Left ventricle myocardium inferior (tissue), 1 donor: ENCODE measurements around the gene SERTAD3. TPM values are rescaled to one million over a fixed set of nuclear protein-coding genes. Genes with fewer than 3 reads are reported as not detected.
"Not testable (repeated sequence)": the region's sequence is repeated elsewhere in the genome, so short reads cannot be mapped to it uniquely, and the experiment has no call there.

Source experiments
- DNase-seq: peaks from one replicate; pipeline ENCODE4 v3.0.0-alpha.2; 2020
- H3K27ac ChIP-seq: fragments of 200-600 bp; replicated peaks from 2 replicates; pipeline ENCODE4 v1.8.0; 2021
- H3K27me3 ChIP-seq: fragments of 200-600 bp; 2 replicates; pipeline ENCODE4 v1.8.0; 2021; ENCODE audit warnings: low read depth
- H3K36me3 ChIP-seq: fragments of 200-600 bp; 2 replicates; pipeline ENCODE4 v1.8.0; 2021
- H3K4me1 ChIP-seq: fragments of 200-600 bp; 2 replicates; pipeline ENCODE4 v1.8.0; 2021
- H3K4me3 ChIP-seq: fragments of 200-600 bp; 2 replicates; pipeline ENCODE4 v1.8.0; 2021; ENCODE audit warnings: mild to moderate bottlenecking, moderate library complexity
- H3K9me3 ChIP-seq: fragments of 200-600 bp; replicated peaks from 2 replicates; pipeline ENCODE4 v1.8.0; 2021
- intact Hi-C: fragments of 100-400 bp; cut with micrococcal nuclease; formaldehyde crosslinking; loops from one replicate; pipeline ENCODE4 v1.11.0; 2022
- total RNA-seq: library from RNA; stranded (reverse); fragmentation: NEBNext Ultra II Directional; extraction: Animal tissue kit (Norgen Biotek cat#: 25700); gene quantifications from one replicate; pipeline ENCODE4 v1.2.1, GENCODE V29; 2021
- TF ChIP-seq, protein P1 (sequence below): fragments of 200-600 bp; IDR thresholded peaks from 2 replicates; pipeline ENCODE4 v1.8.0; 2021; ENCODE audit warnings: antibody characterized with exemption, mild to moderate bottlenecking, borderline replicate concordance
- donor health status: DM: no; HTN: yes; CAD: no; lungs with severe emphysema.

Gene SERTAD3
- total RNA-seq, 1 donor from 2014 or later = 16.2 TPM

DNA sequence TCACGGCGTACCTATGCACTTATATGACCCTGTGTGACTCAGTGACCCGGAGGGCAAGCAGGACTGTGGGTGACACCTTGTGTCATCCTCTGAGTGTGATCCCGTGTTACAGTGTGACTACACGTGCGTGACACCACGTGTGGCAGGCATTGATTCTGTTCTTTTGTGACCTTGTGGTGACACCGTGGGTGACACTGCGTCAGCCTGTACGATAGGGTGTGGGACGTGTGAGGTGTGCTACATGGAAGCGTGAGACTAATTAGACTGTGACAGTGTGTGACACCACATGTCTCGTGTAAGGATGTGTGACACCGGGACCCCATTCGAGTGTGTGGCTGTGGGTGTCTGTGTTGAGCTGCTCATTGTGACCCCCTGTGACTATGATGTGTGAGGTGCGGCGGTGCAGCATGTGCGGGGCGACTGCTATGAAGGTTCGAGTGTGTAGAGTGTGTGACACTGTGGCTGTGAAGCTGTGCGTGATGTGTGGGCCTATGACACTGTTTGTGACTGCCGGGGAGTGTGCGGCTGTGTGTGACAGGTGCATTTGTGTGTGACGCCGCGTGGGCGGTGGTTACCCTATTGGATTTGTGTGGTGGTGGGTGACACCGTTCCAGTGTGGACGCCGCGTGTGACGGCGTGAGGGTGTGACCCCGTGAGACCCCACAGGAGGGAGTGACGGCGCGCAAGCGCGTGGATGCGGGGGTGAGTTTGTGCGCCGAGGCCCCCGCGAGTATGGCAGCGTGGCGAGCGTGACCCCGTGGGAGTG, 22.3 kb upstream of the SERTAD3 start:
- H3K9me3 ChIP-seq = no peaks in the 10 kb centered on the region
- DNase-seq = no peak
- H3K27ac ChIP-seq = peak overlapping the region; percentile 84
- TF ChIP-seq, protein P1, sequence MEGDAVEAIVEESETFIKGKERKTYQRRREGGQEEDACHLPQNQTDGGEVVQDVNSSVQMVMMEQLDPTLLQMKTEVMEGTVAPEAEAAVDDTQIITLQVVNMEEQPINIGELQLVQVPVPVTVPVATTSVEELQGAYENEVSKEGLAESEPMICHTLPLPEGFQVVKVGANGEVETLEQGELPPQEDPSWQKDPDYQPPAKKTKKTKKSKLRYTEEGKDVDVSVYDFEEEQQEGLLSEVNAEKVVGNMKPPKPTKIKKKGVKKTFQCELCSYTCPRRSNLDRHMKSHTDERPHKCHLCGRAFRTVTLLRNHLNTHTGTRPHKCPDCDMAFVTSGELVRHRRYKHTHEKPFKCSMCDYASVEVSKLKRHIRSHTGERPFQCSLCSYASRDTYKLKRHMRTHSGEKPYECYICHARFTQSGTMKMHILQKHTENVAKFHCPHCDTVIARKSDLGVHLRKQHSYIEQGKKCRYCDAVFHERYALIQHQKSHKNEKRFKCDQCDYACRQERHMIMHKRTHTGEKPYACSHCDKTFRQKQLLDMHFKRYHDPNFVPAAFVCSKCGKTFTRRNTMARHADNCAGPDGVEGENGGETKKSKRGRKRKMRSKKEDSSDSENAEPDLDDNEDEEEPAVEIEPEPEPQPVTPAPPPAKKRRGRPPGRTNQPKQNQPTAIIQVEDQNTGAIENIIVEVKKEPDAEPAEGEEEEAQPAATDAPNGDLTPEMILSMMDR = no peak
- peaks cover 5% of the 10 kb centered on the region for H3K27me3 ChIP-seq
- H3K36me3 ChIP-seq = no peaks in the 10 kb centered on the region
- H3K4me1 ChIP-seq = peaks cover 37% of the 10 kb centered on the region
- peak overlapping the region; percentile 75 for H3K4me3 ChIP-seq
- intact Hi-C loops = no loop called here

DNA sequence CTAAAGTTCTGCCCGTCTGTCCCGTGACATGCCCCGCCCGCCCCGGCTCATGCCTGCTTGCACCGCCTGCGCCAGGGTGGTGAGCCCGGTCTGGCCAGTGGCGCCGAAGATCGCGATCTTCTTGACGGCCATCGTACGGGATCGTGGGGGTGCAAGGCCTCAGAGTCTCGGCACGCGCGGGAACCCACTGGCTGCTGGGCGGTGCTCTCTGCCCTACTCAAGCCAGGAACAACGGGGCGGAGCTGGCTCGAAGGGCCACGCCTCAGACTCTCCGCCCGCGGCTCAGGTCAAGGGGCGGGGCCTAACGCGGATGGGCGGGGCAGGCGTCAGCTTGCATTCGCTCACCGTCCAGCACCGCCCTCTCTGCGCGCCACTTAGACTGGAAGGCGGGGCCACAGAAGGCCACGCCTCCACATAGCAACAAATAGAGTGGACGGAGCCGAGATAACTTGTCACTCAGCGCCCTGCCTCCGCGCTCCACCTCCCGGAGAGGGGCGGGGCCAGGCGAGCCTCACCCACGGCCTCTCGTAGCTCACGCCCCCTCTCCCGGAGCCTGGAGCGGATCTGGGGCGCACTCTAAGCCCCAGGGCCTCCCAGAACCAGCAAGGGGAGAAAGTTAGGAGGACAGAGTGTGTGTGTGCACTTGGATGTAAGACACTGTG, 21.6 kb upstream of the SERTAD3 start, which contains the start of gene BLVRB:
Gene BLVRB, minus strand, starts transcription at position 189 of the 662 bp plus-strand sequence. Its CDS starts 57 bp downstream, at position 132.
- Histone ChIP-seq H3K9me3 (no peaks in the 10 kb centered on the region), H3K36me3 (no peaks in the 10 kb centered on the region), H3K27me3 (peaks cover 5% of the 10 kb centered on the region), H3K4me3 (peak within 1 kb of the TSS; percentile 75), H3K4me1 (peaks cover 44% of the 10 kb centered on the region), H3K27ac (peak within 1 kb of the TSS; percentile 89)
- TF ChIP-seq, protein P1 = no peak
- intact Hi-C loops = no loop called here
- peak; percentile 100 for DNase-seq

DNA sequence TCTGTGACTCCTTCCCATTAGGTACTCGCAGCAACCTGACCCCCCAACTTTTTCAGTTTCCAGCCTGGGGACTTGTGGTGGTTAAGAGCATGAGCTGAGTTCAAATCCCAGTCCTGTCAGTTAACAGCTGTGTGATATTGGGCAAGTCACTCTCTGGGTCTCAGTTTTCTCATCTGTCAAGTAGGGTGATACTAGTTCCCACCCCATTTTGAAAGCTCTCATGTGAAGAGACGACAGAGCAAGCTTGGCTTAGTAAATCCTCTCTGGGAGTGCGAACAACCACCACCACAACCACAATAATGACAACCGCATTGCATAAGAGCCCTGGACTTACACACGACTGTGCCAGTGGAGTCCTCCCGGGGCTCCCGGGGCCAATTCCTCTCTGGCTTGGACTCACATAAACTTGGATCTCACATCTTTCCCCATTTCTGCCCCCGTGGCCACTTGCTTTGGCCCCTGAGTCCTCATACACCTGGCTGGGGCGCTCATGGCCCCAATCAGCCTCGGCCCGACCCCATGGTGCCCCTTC, 21.0 kb upstream of the SERTAD3 start:
- H3K36me3 ChIP-seq = no peaks in the 10 kb centered on the region
- intact Hi-C loops = no loop called here
- no peaks in the 10 kb centered on the region for H3K9me3 ChIP-seq
- peaks cover 46% of the 10 kb centered on the region for H3K4me1 ChIP-seq
- DNase-seq = no peak
- TF ChIP-seq, protein P1 = no peak
- peak overlapping the region; percentile 75 for H3K4me3 ChIP-seq
- peak overlapping the region; percentile 89 for H3K27ac ChIP-seq
- peaks cover 5% of the 10 kb centered on the region for H3K27me3 ChIP-seq

DNA sequence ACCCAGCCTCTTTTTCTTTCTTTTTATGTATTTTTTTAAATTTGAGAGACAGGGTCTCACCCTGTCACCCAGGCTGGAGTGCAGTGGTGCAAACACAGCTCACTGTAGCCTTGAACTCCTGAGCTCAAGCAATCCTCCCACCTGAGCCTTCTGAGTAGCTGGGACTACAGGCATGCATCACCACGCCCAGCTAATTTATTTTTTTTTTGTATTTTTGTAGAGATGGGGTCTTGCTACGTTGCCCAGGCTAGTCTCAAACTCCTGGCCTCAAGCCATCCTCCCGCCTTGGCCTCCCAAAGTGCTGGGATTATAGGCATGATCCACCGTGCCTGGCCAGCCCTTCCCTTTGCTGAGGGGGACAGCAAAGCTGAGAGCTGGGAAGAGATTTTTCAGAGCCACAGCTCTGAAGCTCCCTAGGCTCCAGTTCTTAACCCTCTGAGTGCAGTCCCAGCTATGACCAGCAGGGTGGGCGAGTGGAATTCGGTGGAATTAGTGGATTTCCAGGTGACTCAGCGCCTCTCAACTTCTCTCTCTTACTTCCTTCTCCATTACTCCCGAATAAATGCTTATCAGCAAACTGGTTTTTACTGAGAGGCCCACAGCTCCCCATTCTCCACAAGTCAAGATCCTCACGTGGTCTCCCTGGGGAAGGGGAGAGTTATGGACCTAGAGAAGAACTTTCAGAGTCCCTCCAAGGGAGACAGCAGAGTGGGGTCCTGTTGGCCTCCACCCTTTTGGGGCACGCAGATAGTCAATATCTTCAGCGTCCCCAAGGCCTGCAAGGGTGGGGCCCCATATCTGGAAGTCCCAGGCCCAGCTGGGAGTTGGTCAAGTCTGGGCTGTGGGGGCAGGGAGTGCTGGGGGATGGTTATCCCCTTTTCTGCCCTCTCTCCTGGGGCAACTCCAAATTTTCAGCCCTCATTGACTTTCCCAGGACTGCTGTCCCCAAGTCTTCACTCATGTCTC, 20.2 kb upstream of the SERTAD3 start:
- Histone ChIP-seq H3K27ac (peak overlapping the region; percentile 89), H3K4me1 (peaks cover 46% of the 10 kb centered on the region), H3K36me3 (no peaks in the 10 kb centered on the region), H3K4me3 (peak overlapping the region; percentile 75), H3K9me3 (no peaks in the 10 kb centered on the region), H3K27me3 (peaks cover 5% of the 10 kb centered on the region)
- DNase-seq = peak; percentile 78
- TF ChIP-seq, protein P1 = peak; percentile 84
- intact Hi-C loops = no loop called here

DNA sequence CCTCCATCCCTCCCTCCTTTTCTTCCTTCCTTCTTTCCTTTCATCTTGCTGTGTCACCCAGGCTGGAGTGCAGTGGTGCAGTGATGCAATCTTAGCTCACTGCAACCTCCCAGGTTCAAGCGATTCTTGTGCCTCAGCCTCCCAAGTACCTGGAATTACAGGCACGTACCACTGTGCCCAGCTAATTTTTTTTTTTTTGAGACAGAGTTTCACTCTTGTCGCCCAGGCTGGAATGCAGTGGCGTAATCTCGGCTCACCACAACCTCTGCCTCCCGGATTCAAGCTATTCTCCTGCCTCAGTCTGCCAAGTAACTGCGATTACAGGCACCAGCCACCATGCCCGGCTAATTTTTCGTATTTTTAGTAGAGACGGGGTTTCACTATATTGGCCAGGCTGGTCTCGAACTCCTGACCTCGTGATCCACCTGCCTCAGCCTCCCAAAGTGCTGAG, 19.5 kb upstream of the SERTAD3 start:
- H3K4me3 ChIP-seq = peak overlapping the region; percentile 75
- H3K27ac ChIP-seq = peak overlapping the region; percentile 89
- H3K4me1 ChIP-seq = peaks cover 46% of the 10 kb centered on the region
- intact Hi-C loops, H3K27me3 ChIP-seq, H3K9me3 ChIP-seq, DNase-seq, H3K36me3 ChIP-seq: not testable (repeated sequence)
